ENCODE measurements around the gene PRKAG1. TPM values are rescaled to one million over a fixed set of nuclear protein-coding genes. Genes with fewer than 3 reads are reported as not detected.

Gene PRKAG1
- total RNA-seq, 1 donor from 2014 or later = 68.5 TPM

DNA sequence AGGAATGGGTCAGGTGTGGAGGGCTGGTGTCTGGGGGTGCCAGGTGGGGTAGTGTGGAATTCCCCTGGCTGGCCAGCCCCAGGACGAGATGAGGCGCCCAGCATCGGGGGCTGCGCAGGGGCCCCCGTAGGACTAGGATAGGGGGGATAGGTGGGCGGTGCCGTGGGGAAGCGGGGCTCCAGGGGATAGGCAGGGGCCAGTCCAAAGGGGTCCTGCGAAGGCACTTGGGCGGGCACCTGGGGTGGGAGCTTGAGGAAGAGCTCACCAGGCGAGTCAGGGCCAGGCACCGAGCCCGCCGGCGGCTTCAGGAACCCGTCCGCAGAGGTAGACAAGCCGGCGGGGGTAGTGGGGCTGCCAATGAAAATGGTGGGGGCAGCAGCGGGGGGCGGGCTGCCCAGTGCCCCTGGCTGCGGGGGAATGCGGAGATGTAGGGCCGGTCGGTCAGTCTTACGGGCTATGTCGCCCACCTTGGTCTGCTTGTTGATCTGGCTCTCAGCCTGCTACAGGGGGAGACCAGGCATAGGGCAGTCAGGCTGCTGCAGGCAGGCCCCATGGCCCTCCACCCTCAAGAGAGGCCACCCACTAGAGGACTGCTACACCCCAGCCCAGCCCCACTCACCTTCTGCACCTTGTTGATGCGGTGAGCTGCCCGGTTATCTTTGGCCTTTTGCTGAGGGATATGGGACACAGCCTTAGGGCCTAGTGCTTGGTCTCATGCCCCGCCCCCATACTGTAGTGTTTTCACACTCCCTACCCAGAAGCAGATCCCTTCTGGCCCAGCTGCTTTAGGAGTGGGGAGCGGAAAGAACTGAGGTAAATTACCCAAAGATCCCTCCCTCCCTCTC lies 22.7 kb upstream of the PRKAG1 start:
- H3K4me3 ChIP-seq (ENCODE audit: low read depth, low read length) = no peak overlapping the region
- H3K27me3 ChIP-seq (ENCODE audit: control insufficient read depth, insufficient read depth, low read length) = no peaks in the 10 kb centered on the region
- TF ChIP-seq, protein P1, sequence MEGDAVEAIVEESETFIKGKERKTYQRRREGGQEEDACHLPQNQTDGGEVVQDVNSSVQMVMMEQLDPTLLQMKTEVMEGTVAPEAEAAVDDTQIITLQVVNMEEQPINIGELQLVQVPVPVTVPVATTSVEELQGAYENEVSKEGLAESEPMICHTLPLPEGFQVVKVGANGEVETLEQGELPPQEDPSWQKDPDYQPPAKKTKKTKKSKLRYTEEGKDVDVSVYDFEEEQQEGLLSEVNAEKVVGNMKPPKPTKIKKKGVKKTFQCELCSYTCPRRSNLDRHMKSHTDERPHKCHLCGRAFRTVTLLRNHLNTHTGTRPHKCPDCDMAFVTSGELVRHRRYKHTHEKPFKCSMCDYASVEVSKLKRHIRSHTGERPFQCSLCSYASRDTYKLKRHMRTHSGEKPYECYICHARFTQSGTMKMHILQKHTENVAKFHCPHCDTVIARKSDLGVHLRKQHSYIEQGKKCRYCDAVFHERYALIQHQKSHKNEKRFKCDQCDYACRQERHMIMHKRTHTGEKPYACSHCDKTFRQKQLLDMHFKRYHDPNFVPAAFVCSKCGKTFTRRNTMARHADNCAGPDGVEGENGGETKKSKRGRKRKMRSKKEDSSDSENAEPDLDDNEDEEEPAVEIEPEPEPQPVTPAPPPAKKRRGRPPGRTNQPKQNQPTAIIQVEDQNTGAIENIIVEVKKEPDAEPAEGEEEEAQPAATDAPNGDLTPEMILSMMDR (IDR thresholded peaks at IDR 0.05; ENCODE audit: insufficient read depth, low read length, poor library complexity, severe bottlenecking) = no peak
- peaks cover 10% of the 10 kb centered on the region for H3K36me3 ChIP-seq (ENCODE audit: control insufficient read depth, insufficient read depth, low read length)
- DNase-seq (ENCODE audit: low read depth) = no peak

DNA sequence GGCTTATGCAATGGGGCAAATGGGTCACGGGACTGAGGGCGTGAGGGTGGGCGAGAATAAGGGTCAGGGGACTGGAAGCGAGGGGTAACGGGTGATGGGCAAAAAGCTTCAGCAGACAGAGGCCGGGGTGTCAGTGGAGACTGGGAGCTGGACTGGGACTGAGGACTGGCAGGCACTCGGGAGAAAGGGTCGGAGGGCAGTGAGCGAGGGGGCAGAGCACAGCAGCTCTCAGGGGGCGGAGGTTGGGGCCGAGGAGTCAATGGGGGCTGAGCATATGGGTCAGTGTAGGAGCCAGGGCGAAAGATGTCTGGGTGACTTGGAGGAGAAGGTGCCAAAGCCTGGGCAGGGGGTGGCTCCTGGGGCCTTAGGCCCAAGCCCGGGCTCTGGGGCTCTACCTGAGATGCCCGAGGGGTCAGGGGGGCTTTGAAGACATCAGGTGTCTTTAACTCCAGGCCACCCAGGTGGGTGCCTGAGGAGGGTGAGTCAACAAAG lies 21.8 kb upstream of the PRKAG1 start:
- Histone ChIP-seq H3K4me3 (ENCODE audit: low read depth, low read length) (no peak overlapping the region), H3K27me3 (ENCODE audit: control insufficient read depth, insufficient read depth, low read length) (no peaks in the 10 kb centered on the region), H3K36me3 (ENCODE audit: control insufficient read depth, insufficient read depth, low read length) (peaks cover 8% of the 10 kb centered on the region)
- no peak for DNase-seq (ENCODE audit: low read depth)
- TF ChIP-seq, protein P1 (IDR thresholded peaks at IDR 0.05; ENCODE audit: insufficient read depth, low read length, poor library complexity, severe bottlenecking) = no peak

DNA sequence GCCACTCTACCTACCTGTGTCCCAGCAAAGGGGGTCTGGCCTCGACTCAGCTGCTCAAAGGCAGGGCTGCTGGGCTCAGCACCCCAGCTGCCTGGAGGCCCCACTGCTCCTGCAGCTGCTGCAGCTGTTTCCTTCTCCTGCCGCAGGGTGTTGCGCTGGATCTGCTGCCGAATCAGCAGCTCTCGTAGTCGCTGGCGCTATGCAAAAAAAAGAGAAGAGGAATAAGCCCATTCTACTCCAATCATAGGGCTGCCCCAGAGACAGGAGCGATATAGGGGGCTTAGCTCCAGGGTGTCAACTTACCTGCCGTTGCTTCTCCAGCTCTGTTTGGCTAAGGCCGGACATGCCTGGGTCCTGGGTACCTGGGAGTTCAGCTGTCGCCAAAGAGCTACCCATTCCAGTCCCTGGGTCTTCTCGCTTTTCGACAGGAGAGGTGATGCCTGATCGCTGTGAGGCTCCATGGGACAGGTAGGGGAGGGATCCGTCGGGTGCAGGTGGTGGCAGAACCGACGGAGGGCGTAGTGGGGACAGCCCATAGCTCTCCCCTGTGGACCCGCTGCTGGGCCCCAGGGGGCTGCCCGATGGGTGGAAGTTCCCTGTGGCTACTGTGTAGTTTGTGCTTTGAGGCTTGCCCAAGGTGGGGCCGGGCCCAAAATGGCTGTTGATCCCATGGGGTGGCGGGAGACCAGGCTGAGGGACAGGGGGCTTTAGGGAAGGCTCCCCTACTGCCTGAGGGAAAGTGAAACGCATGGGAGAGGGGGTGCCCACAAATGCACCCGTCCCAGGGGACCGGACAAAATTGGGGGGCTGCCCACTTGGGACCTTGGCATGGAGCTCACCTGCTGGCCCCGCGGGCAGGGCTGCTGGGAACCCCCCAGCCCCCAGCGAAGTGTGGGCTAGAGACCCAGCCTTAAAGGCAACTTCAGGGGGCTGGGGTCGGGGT lies 21.1 kb upstream of the PRKAG1 start:
- no peak for DNase-seq (ENCODE audit: low read depth)
- Histone ChIP-seq H3K27me3 (ENCODE audit: control insufficient read depth, insufficient read depth, low read length) (no peaks in the 10 kb centered on the region), H3K36me3 (ENCODE audit: control insufficient read depth, insufficient read depth, low read length) (peaks cover 8% of the 10 kb centered on the region), H3K4me3 (ENCODE audit: low read depth, low read length) (no peak overlapping the region)
- TF ChIP-seq, protein P1 (IDR thresholded peaks at IDR 0.05; ENCODE audit: insufficient read depth, low read length, poor library complexity, severe bottlenecking) = no peak

DNA sequence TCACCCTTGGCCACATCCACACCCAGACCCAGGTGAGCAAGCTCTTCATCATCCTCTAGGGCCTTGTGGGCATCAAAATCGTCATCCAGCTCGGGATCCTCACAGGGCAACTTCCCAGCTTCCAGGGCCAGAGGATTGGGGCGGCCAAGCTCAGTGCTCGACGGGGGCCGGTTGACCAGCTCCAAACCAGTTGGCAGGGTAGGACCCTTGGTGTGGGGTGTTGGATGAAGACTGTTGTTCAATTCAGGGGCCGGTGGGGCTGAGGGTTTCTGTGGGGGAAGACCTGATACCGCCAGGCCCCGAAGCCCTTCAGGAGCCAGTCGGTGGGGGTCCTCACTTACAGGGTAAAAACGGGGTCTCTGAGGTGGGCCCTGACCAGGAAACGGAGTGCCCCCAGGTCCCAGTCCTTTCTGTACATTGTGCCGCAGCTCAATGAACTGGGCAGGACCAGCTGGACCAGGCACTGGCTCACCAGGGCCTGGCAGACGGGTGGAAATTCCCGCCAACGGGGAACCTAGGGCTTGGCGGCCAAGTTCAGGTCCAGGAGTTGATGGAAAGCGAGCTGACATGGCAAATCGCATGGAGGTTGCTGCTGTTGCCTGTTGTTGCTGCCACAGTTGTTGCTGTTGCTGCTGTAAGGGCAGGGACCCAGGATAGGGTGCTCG lies 19.8 kb upstream of the PRKAG1 start:
- Histone ChIP-seq H3K36me3 (ENCODE audit: control insufficient read depth, insufficient read depth, low read length) (peaks cover 5% of the 10 kb centered on the region), H3K27me3 (ENCODE audit: control insufficient read depth, insufficient read depth, low read length) (no peaks in the 10 kb centered on the region), H3K4me3 (ENCODE audit: low read depth, low read length) (no peak overlapping the region)
- TF ChIP-seq, protein P1 (IDR thresholded peaks at IDR 0.05; ENCODE audit: insufficient read depth, low read length, poor library complexity, severe bottlenecking) = no peak
- DNase-seq (ENCODE audit: low read depth) = no peak

DNA sequence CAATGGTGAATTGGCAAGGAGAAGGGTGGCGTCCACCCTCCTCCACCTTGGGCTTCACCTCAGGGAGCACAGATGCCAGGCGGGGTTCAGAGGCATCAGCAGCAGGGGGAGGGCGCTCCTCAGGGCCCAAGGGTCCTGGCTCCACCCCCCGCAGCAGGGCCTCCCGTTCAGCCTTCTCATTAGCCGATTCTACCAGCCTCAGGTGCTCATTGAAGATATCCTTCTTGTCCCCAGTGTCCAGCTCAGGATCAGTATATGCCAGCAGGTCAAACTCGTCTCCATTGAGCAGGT lies 19.3 kb upstream of the PRKAG1 start:
- Histone ChIP-seq H3K36me3 (ENCODE audit: control insufficient read depth, insufficient read depth, low read length) (peaks cover 6% of the 10 kb centered on the region), H3K27me3 (ENCODE audit: control insufficient read depth, insufficient read depth, low read length) (no peaks in the 10 kb centered on the region), H3K4me3 (ENCODE audit: low read depth, low read length) (no peak overlapping the region)
- TF ChIP-seq, protein P1 (IDR thresholded peaks at IDR 0.05; ENCODE audit: insufficient read depth, low read length, poor library complexity, severe bottlenecking) = no peak
- no peak for DNase-seq (ENCODE audit: low read depth)
